Midbrain (tissue), 1 donor: ENCODE data around the gene MAP4K4.

Experiments
- DNase-seq: peaks from one replicate; lab custom pipeline; 2025; lab: John Stamatoyannopoulos, UW

MAP4K4 gene

GRCh38 chr2:101841679-101842327 lies 144.3 kb downstream of the MAP4K4 start:
- DNase-seq: no peak

- no peak for DNase-seq
These were observed 145.0 kb downstream of the MAP4K4 start for GRCh38 chr2:101842471-101842870.

GRCh38 chr2:101843048-101843447 lies 145.5 kb downstream of the MAP4K4 start:
- no peak for DNase-seq

GRCh38 chr2:101843471-101843870 lies 146.0 kb downstream of the MAP4K4 start:
- no peak for DNase-seq

GRCh38 chr2:101844055-101844635 lies 146.6 kb downstream of the MAP4K4 start:
- no peak for DNase-seq

- no peak for DNase-seq
These were observed 149.5 kb downstream of the MAP4K4 start for GRCh38 chr2:101846973-101847372.

- DNase-seq: no peak
These were observed 150.3 kb downstream of the MAP4K4 start for GRCh38 chr2:101847661-101848339.

- no peak for DNase-seq
These were observed 151.4 kb downstream of the MAP4K4 start for GRCh38 chr2:101848769-101849410.

- DNase-seq: no peak
These were observed 152.9 kb downstream of the MAP4K4 start for GRCh38 chr2:101850450-101850849.

- no peak for DNase-seq
These were observed 153.5 kb downstream of the MAP4K4 start for GRCh38 chr2:101850991-101851390.

GRCh38 chr2:101852824-101853223 lies 155.3 kb downstream of the MAP4K4 start:
- DNase-seq: no peak

- DNase-seq: no peak
These were observed 157.4 kb downstream of the MAP4K4 start for GRCh38 chr2:101854877-101855276.

GRCh38 chr2:101855776-101856175 lies 158.3 kb downstream of the MAP4K4 start:
- no peak for DNase-seq

- DNase-seq: no peak
These were observed 160.7 kb downstream of the MAP4K4 start for GRCh38 chr2:101858246-101858645.

GRCh38 chr2:101858910-101859309 lies 161.4 kb downstream of the MAP4K4 start:
- DNase-seq: no peak

- no peak for DNase-seq
These were observed 162.1 kb downstream of the MAP4K4 start for GRCh38 chr2:101859604-101860003.

- DNase-seq: no peak
These were observed 162.7 kb downstream of the MAP4K4 start for GRCh38 chr2:101860157-101860556.

- no peak for DNase-seq
These were observed 163.3 kb downstream of the MAP4K4 start for GRCh38 chr2:101860782-101861181.

- DNase-seq: no peak
These were observed 163.9 kb downstream of the MAP4K4 start for GRCh38 chr2:101861382-101861781.

GRCh38 chr2:101863534-101863933 lies 166.0 kb downstream of the MAP4K4 start:
- DNase-seq: no peak

GRCh38 chr2:101864426-101864825 lies 166.9 kb downstream of the MAP4K4 start:
- no peak for DNase-seq

- DNase-seq: no peak
These were observed 171.0 kb downstream of the MAP4K4 start for GRCh38 chr2:101868525-101868924.

- no peak for DNase-seq
These were observed 172.0 kb downstream of the MAP4K4 start for GRCh38 chr2:101869527-101869926.
